ENCODE measurements around the gene NECTIN4.

DNA sequence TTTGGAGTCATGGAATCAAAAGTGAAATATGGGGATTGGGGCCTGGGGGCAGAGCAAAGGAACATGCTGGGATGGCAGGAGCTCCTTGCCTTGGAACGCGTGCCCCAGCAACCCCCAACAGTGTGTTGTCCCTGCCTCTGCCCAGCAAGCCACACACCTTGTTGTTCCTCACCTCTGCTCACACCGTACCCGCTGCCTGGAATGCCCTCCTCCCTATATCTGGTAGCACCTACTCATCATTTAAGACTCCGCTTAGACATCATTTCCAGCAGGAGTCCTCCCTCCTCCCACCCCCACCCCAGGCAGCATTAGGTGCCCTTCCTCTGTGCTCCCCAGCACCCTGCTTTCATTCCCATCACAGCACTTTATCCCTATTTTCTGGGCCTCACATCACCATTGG lies 7.8 kb downstream of the NECTIN4 start:
- TF ChIP-seq, protein P1, sequence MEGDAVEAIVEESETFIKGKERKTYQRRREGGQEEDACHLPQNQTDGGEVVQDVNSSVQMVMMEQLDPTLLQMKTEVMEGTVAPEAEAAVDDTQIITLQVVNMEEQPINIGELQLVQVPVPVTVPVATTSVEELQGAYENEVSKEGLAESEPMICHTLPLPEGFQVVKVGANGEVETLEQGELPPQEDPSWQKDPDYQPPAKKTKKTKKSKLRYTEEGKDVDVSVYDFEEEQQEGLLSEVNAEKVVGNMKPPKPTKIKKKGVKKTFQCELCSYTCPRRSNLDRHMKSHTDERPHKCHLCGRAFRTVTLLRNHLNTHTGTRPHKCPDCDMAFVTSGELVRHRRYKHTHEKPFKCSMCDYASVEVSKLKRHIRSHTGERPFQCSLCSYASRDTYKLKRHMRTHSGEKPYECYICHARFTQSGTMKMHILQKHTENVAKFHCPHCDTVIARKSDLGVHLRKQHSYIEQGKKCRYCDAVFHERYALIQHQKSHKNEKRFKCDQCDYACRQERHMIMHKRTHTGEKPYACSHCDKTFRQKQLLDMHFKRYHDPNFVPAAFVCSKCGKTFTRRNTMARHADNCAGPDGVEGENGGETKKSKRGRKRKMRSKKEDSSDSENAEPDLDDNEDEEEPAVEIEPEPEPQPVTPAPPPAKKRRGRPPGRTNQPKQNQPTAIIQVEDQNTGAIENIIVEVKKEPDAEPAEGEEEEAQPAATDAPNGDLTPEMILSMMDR (conservative IDR thresholded peaks at IDR 0.05; ENCODE audit: low read depth in 2 of 2): no peak
- TF ChIP-seq REST (IDR thresholded peaks at IDR 0.05; ENCODE audit: unreplicated experiment): no peak
- TF ChIP-seq EZH2 (IDR thresholded peaks at IDR 0.05; ENCODE audit: low read depth, unreplicated experiment): no peak
- TF ChIP-seq CREB1 (CRISPR knock-in tag; IDR thresholded peaks at IDR 0.05; ENCODE audit: low read depth): no peak
- TF ChIP-seq STAT1 (IDR thresholded peaks at IDR 0.05; ENCODE audit: unreplicated experiment): no peak
- no peak for TF ChIP-seq POLR2AphosphoS5 (IDR thresholded peaks at IDR 0.05; ENCODE audit: low read depth)
- TF ChIP-seq ZNF331 (CRISPR knock-in tag; IDR thresholded peaks at IDR 0.05; ENCODE audit: low read depth): no peak
- no peak for TF ChIP-seq EZH2phosphoT487 (IDR thresholded peaks at IDR 0.05; ENCODE audit: unreplicated experiment)
- no peak for TF ChIP-seq NANOG (IDR thresholded peaks at IDR 0.05; ENCODE audit: borderline replicate concordance)
- TF ChIP-seq ZNF462 (CRISPR knock-in tag; IDR thresholded peaks at IDR 0.05): no peak
- TF ChIP-seq, protein P2, sequence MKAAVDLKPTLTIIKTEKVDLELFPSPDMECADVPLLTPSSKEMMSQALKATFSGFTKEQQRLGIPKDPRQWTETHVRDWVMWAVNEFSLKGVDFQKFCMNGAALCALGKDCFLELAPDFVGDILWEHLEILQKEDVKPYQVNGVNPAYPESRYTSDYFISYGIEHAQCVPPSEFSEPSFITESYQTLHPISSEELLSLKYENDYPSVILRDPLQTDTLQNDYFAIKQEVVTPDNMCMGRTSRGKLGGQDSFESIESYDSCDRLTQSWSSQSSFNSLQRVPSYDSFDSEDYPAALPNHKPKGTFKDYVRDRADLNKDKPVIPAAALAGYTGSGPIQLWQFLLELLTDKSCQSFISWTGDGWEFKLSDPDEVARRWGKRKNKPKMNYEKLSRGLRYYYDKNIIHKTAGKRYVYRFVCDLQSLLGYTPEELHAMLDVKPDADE (IDR thresholded peaks at IDR 0.05): no peak
- TF ChIP-seq JUNB (IDR thresholded peaks at IDR 0.05; ENCODE audit: unreplicated experiment): no peak

Data from GM23338 (cell line).